ENCODE data around the gene KRTAP10-6. TPM values are rescaled to one million over a fixed set of nuclear protein-coding genes. Genes with fewer than 3 reads are reported as not detected.
"Not testable (repeated sequence)": the region's sequence is repeated elsewhere in the genome, so short reads cannot be mapped to it uniquely, and the experiment has no call there.

KRTAP10-6 gene
- total RNA-seq, 2 experiments from 2014 or later: not detected

GRCh38 chr21:44618504-44618903 is 26.2 kb upstream of the KRTAP10-6 start:
- CTCF ChIA-PET: no interaction called here
- POLR2A ChIA-PET: no interaction called here

GRCh38 chr21:44617071-44617501 is 24.8 kb upstream of the KRTAP10-6 start:
- ChIA-PET CTCF (interaction anchor here (0.6 kb wide), 1 partner anchor 61 kb away, joined by 3 read pairs; no protein-coding TSS in a partner anchor), POLR2A (no interaction called here)

- ChIA-PET CTCF (interaction anchor here (0.6 kb wide), 1 partner anchor 60 kb away, joined by 3 read pairs; no protein-coding TSS in a partner anchor), POLR2A (no interaction called here)
These were observed 24.3 kb upstream of the KRTAP10-6 start for GRCh38 chr21:44616591-44616926.

DNA sequence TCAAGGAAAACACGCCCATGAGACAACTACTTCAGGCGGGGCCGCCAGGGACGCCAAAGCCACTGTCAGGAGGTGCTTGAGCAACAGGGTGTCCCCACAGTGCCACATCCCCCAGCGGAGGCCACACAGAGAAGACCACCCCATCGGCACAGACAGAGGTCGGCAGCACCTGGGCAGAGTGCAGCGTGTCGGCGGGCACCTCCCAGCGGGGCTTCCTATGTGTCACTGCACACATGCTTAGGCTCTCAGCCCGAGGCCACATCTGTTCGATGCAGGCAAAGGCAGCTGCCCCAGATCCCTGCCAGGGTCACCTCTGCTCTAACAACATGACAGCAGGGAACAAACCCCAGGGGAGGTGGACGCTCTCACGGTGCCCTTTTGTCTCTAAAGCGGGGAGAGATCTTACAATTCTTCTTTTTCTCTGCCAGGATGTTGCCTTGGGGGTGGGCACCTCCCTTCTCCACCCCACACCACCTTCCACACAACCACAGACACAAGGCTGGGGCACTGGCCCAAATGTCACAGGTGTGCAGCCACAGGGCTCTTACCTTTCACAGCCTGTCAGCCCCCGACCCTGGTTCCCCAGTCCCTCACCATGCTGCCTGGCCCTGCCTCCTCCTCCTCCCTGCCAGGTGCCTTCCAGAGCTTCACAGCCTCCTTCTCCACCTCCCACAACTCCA is 23.7 kb upstream of the KRTAP10-6 start:
- ChIA-PET POLR2A (no interaction called here), CTCF (no interaction called here)

DNA sequence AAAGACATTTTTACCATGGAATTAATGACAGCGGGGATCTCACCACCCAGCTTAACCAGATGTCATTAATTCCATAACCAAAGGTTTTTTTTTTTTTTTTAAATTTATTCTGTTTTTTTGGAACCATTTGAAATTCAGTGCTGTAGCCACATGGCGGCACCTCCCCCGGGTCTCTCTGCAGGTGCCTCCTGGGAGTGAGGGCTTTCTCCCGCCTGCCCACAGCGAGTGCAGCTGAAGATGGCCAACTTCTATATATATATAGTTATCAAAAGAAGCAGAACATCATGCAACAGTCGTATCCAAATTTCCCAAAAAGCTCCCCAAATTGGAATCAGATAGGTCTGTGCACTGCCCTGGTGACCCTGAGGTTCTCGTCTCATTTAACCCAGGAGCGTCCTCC is 23.2 kb upstream of the KRTAP10-6 start:
- CTCF ChIA-PET: no interaction called here
- POLR2A ChIA-PET: no interaction called here

- POLR2A ChIA-PET: no interaction called here
- CTCF ChIA-PET: no interaction called here
These were observed 22.7 kb upstream of the KRTAP10-6 start for GRCh38 chr21:44614961-44615391.

DNA sequence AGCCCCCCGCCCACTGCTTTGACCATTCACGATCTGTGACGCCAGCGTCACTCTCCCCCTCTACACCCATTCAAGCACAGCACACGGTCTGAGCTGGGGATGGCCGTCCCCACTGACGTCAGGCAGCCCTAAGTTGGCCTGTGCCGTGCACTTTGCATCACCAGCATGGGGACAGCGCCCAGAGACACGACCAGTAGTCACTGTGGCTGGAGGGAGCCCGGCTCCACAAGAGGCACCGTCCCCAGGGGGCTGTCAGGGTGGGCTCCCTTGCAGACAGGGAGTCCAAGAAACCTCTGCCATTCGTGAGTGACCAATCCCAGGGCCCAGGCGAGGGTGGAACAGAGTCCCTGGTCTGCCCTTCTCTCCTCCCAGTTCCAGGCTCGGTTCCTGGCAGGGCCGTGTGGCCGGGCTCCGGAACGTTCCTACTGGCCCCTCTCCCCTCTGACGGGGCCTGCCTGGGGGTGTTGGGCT is 21.9 kb upstream of the KRTAP10-6 start:
- ChIA-PET CTCF (no interaction called here), POLR2A (no interaction called here)

GRCh38 chr21:44613386-44614155 is 21.3 kb upstream of the KRTAP10-6 start:
- CTCF ChIA-PET: no interaction called here
- POLR2A ChIA-PET: no interaction called here

DNA sequence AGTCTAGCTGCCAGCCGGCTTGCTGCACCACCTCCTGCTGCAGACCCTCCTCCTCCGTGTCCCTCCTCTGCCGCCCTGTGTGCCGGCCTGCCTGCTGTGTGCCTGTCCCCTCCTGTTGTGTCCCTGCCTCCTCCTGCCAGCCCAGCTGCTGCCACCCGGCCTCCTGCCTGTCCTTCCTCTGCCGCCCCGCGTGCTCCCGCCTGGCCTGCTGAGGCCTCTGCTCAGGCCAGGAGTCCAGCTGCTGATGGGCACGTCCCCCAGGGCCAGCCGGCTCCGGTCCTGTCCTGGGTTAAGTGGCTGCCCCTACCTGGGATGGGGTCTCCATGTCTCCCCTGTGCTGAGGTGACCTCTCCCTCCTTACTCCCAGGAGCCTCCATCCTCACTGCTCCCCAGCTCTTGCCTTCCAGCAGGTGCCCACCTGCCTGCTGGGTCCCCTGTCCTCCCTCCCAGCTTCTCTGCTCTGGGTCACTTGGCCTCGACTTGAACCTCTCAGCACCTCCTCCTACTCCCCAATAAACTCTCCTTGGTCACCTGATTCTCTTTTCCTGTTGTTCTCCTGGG is 20.4 kb upstream of the KRTAP10-6 start:
- ChIA-PET POLR2A (no interaction called here), CTCF (no interaction called here)

DNA sequence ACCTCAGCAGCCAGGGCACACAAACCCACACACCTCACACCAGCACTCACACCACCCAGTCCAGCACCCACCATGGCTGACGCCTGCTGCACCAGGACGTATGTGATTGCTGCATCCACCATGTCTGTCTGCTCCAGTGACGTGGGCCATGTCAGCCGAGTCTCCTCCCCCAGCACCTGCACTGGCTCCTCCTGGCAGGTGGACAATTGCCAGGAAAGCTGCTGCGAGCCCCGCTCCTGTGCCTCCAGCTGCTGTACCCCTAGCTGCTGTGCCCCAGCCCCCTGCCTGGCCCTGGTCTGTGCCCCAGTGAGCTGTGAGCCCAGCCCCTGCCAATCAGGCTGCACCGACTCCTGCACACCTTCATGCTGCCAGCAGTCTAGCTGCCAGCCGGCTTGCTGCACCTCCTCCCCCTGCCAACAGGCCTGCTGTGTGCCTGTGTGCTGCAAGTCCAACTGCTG is 19.8 kb upstream of the KRTAP10-6 start, which contains the start of gene KRTAP10-8:
Gene KRTAP10-8, plus strand, starts transcription at position 51 of the 458 bp plus-strand sequence. Its CDS starts 22 bp downstream, at position 73.
- POLR2A ChIA-PET: no interaction called here
- CTCF ChIA-PET: no interaction called here

DNA sequence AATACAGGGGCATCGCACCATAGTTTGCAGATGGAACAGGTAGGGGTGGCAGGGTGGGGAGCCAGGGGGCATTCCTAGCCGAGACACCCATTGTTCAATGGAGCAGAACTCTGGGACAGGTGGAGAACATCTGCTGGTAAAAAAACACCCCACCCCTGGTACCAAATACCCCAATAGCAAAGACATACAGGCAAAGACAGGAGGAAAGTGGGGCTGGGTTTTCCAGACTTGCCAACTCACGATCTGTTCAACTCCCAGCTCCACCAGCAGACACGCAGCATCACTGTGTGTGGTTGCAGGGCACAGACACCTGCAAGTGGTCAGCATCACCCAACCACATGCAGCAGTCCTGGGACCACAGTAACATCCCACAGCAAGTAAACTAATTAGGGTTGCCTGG is 19.2 kb upstream of the KRTAP10-6 start:
- ChIA-PET POLR2A (no interaction called here), CTCF (no interaction called here)

DNA sequence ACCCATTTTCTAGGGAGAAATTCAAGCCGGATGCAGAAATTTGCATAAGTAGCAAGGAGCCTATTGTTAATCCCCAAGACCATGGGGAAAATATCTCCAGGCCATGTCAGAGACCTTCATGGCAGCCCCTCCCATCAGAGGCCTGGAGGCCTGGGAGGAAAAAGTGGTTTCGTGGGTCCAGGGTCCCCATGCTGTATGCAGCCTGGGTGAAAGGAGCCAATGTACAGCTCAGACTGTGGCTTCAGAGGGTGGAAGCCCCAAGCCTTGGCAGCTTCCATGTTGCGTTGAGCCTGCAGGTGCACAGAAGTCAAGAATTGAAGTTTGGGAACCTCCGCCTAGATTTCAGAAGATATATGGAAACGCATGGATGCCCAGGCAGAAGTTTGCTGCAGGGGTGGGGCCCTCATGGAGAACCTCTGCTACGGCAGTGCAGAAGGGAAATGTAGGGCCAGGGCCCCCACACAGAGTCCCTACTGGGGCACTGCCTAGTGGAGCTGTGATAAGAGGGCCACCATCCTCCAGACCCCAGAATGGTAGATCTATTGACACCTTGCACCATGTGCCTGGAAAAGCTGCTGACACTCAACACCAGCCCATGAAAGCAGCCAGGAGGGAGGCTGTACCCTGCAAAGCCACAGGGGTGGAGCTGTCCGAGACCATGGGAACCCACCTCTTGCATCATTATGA is 18.0 kb upstream of the KRTAP10-6 start:
- POLR2A ChIA-PET, CTCF ChIA-PET: not testable (repeated sequence)

GRCh38 chr21:44609193-44609592 is 16.9 kb upstream of the KRTAP10-6 start:
- ChIA-PET POLR2A (no interaction called here), CTCF (no interaction called here)

DNA sequence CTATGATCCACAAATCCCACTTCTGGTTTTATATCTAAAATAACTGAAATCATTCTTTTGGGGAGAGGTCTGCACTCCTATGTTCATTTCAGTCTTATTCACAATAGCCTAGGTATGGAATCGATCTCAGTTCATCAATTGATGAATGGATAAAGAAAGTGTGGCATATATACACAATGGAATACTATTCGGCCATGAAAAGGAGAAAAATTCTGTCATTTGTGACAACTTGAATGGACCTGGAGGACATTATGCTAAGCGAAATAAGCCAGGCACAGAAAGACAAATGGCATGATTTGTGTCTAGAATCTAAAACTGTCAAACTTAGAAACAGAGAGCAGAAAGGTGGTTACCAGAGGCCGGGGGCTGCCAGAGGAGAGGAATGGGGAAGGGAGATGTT is 14.2 kb upstream of the KRTAP10-6 start:
- ChIA-PET POLR2A (no interaction called here), CTCF (no interaction called here)

GRCh38 chr21:44603911-44604310 is 11.6 kb upstream of the KRTAP10-6 start:
- CTCF ChIA-PET: no interaction called here
- POLR2A ChIA-PET: no interaction called here

GRCh38 chr21:44603109-44603875 is 11.0 kb upstream of the KRTAP10-6 start:
- CTCF ChIA-PET: no interaction called here

DNA sequence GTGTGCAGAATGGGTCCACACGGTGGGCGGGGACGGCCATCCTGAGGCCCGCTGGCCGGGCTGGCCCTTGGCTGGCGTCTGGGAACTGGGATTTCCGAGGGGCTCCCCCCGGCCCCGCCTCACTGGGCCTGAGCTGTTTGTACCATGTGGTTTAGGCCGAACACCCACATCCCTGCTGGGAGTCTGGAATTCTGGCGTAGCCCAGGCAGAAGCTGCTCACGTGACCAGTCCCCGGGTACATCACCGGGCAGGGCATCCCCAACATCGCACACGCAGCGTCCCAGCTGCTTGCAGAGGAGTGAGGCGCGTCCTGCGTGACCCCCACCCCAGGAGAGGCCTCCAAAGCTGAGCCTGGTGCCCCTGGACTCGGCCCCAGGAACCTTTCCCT is 10.2 kb upstream of the KRTAP10-6 start:
- CTCF ChIA-PET: no interaction called here
- POLR2A ChIA-PET: no interaction called here

More at GRCh38 chr21:44603109-44603875, 11.0 kb upstream of the KRTAP10-6 start:
- POLR2A ChIA-PET: no interaction called here

GRCh38 chr21:44601596-44602462 is 9.5 kb upstream of the KRTAP10-6 start:
- ChIA-PET CTCF (no interaction called here), POLR2A (no interaction called here)

DNA sequence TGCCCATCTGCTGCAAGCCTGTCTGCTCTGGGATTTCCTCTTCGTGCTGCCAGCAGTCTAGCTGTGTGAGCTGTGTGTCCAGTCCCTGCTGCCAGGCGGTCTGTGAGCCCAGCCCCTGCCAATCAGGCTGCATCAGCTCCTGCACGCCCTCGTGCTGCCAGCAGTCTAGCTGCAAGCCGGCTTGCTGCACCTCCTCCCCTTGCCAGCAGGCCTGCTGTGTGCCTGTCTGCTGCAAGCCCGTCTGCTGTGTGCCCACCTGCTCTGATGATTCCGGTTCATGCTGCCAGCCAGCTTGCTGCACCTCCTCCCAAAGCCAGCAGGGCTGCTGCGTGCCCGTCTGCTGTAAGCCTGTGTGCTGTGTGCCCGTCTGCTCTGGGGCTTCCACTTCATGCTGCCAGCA is 8.8 kb upstream of the KRTAP10-6 start:
- CTCF ChIA-PET, POLR2A ChIA-PET: not testable (repeated sequence)

All from activated CD8-positive, alpha-beta memory T cell treated with anti-CD3 and anti-CD28 coated beads for 36 hours (primary cell).